Measurements from ENCODE around the gene CPLX1. TPM values are rescaled to one million over a fixed set of nuclear protein-coding genes. Genes with fewer than 3 reads are reported as not detected.

Gene CPLX1
- total RNA-seq, 1 experiment from 2014 or later = 14.5 TPM

DNA sequence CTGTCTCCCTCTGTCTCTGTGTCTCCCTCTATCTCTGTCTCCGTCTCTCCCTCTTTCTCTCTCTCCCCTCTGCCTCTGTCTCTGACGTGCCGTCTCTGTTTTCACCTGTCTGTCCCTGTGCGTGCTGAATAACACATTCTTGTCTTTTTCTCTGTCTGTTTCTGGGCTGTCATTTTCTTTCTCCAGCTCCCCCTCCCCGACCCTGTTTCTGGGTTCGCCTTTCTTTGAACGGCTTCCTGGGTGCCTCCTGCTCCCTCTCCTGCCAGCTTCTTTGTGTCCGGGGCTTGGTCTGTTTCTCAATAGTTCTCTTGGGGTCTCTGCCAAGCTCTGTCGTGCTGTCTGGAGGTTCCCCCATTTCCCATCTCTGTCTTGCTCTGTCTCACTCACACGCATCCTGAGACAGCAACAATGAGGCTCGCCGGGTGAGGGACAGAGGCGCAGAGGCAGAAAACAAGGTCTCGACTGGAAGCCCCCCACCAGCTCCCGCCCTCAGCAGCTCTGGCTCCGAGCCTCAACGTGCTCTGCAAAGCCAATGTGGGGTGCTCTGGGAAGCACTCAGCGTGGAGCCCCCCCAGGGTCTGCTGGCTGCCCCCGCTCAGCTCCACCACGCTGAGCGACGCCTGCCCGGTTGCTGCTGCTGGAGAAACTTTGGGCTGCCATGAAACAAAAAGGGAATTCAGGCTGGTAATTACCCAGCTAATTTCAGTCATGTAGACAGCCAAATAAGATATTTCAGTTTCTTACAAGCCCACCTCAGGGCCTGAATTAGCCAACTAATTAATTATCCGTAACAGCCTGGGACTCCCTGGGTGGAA is 3.4 kb downstream of the CPLX1 start:
- RAD21 ChIA-PET (ENCODE audit: low non-redundant PET in 1 of 2, low total read pairs in 2 of 2, uncharacterized antibody in 2 of 2, unreplicated experiment in 2 of 2) = no interaction called here
- Histone ChIP-seq H3K36me3 (ENCODE audit: control insufficient read depth in 1 of 2, insufficient read depth in 2 of 2, low read length in 2 of 2) (no peaks in the 10 kb centered on the region), H3K4me1 (ENCODE audit: control insufficient read depth in 1 of 2, insufficient read depth in 2 of 2, low read length in 2 of 2) (no peaks in the 10 kb centered on the region; a peak in 1 of 4 replicates), H3K4me2 (ENCODE audit: low read length) (no peak overlapping the region), H4K20me1 (ENCODE audit: insufficient read depth) (no peaks in the 10 kb centered on the region), H3K9me2 (ENCODE audit: insufficient read depth) (no peaks in the 10 kb centered on the region), H3K27me3 (ENCODE audit: insufficient read depth, low read length) (no peaks in the 10 kb centered on the region), H3K79me2 (ENCODE audit: insufficient read depth, low read length) (no peaks in the 10 kb centered on the region), H3K9ac (ENCODE audit: low read length) (no peak overlapping the region), H3K4me3 (replicated peaks in 1 of 2; ENCODE audit: low read depth in 1 of 2, low read length in 2 of 2) (no peak overlapping the region), H2AFZ (ENCODE audit: low read depth, low read length, poor library complexity, severe bottlenecking) (no peak overlapping the region), H3K9me3 (ENCODE audit: control insufficient read depth in 1 of 2, insufficient read depth in 1 of 2, low read depth in 1 of 2, low read length in 2 of 2) (no peaks in the 10 kb centered on the region), H3K27ac (ENCODE audit: low read depth, low read length) (no peak overlapping the region)
- intact Hi-C loops (cut with micrococcal nuclease) = no loop called here
- CTCF ChIA-PET = no interaction called here
- BruUV-seq (replicated peaks) = no TSS peak
- ATAC-seq = no peak
- DNase-seq (ENCODE audit: low read depth, low spot score) = no peak
- TF ChIP-seq RAD21 (IDR thresholded peaks at IDR 0.05; ENCODE audit: low read depth) = no peak
- TF ChIP-seq ATF3 (IDR thresholded peaks at IDR 0.05) = no peak
- TF ChIP-seq ZFX (IDR thresholded peaks at IDR 0.05) = no peak
- no peak for TF ChIP-seq EGR1 (IDR thresholded peaks at IDR 0.05; ENCODE audit: low read depth)
- TF ChIP-seq EZH2phosphoT487 (IDR thresholded peaks at IDR 0.05; ENCODE audit: borderline replicate concordance) = no peak
- no peak for TF ChIP-seq EZH2 (IDR thresholded peaks at IDR 0.05)
- no peak for TF ChIP-seq CEBPB (IDR thresholded peaks at IDR 0.05; ENCODE audit: low read depth)
- TF ChIP-seq REST (IDR thresholded peaks at IDR 0.05; ENCODE audit: low read depth) = no peak
- no peak for TF ChIP-seq POLR2AphosphoS5 (IDR thresholded peaks at IDR 0.05; ENCODE audit: low read depth, low read length)
- TF ChIP-seq ZNF274 (IDR thresholded peaks at IDR 0.05; ENCODE audit: low read depth, low read length) = no peak
- TF ChIP-seq SIN3A (IDR thresholded peaks at IDR 0.05; ENCODE audit: low read depth) = no peak
- no peak for TF ChIP-seq YY1 (IDR thresholded peaks at IDR 0.05; ENCODE audit: extremely low read depth, insufficient replicate concordance, low read depth, low read length)
- no peak for TF ChIP-seq SRF (IDR thresholded peaks at IDR 0.05; ENCODE audit: low read depth)
- no peak for TF ChIP-seq SP1 (IDR thresholded peaks at IDR 0.05; ENCODE audit: low read depth)
- no peak for TF ChIP-seq POLR2A (IDR thresholded peaks at IDR 0.05; ENCODE audit: borderline replicate concordance, extremely low read depth, insufficient read depth, insufficient read length)
- TF ChIP-seq, protein P1, sequence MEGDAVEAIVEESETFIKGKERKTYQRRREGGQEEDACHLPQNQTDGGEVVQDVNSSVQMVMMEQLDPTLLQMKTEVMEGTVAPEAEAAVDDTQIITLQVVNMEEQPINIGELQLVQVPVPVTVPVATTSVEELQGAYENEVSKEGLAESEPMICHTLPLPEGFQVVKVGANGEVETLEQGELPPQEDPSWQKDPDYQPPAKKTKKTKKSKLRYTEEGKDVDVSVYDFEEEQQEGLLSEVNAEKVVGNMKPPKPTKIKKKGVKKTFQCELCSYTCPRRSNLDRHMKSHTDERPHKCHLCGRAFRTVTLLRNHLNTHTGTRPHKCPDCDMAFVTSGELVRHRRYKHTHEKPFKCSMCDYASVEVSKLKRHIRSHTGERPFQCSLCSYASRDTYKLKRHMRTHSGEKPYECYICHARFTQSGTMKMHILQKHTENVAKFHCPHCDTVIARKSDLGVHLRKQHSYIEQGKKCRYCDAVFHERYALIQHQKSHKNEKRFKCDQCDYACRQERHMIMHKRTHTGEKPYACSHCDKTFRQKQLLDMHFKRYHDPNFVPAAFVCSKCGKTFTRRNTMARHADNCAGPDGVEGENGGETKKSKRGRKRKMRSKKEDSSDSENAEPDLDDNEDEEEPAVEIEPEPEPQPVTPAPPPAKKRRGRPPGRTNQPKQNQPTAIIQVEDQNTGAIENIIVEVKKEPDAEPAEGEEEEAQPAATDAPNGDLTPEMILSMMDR (IDR thresholded peaks at IDR 0.05 in 2 of 3, conservative IDR thresholded peaks at IDR 0.05 in 1 of 3; ENCODE audit: borderline replicate concordance in 1 of 3, insufficient read depth in 1 of 3, low read depth in 2 of 3, low read length in 2 of 3) = no peak
- TF ChIP-seq ELF1 (IDR thresholded peaks at IDR 0.05; ENCODE audit: borderline replicate concordance, low read depth) = no peak
- TF ChIP-seq FOSL1 (IDR thresholded peaks at IDR 0.05; ENCODE audit: low read depth) = no peak
- no peak for TF ChIP-seq MAX (IDR thresholded peaks at IDR 0.05)
- POLR2A ChIA-PET = no interaction called here
